ENCODE results near the gene G3BP2. TPM values are rescaled to one million over a fixed set of nuclear protein-coding genes. Genes with fewer than 3 reads are reported as not detected.

The G3BP2 gene
- total and polyA plus RNA-seq, 2 of the 13 experiments (the other 11 are each of a cell fraction or from before 2014, with no cell fraction given), result 51.7 to 179 TPM

GRCh38 chr4:75673027-75673958 lies at the start of gene G3BP2 (continued):
- TF ChIP-seq, protein P1, sequence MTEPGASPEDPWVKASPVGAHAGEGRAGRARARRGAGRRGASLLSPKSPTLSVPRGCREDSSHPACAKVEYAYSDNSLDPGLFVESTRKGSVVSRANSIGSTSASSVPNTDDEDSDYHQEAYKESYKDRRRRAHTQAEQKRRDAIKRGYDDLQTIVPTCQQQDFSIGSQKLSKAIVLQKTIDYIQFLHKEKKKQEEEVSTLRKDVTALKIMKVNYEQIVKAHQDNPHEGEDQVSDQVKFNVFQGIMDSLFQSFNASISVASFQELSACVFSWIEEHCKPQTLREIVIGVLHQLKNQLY (CRISPR knock-in tag; IDR thresholded peaks at IDR 0.05), result no peak
- TF ChIP-seq BCL3 (CRISPR knock-in tag; IDR thresholded peaks at IDR 0.05) (peak; percentile 73; the same call in 1 of the 2 replicates), GABPB1 (CRISPR knock-in tag; IDR thresholded peaks at IDR 0.05) (peak; percentile 90), CREBL2 (CRISPR knock-in tag; IDR thresholded peaks at IDR 0.05; ENCODE audit: borderline replicate concordance) (peak; percentile 45; the same call in 1 of the 2 replicates), MEIS1 (CRISPR knock-in tag; IDR thresholded peaks at IDR 0.05; ENCODE audit: borderline replicate concordance) (no peak), SMAD1 (CRISPR knock-in tag; IDR thresholded peaks at IDR 0.05; ENCODE audit: borderline replicate concordance, low read depth) (peak; percentile 27; the same call in 1 of the 2 replicates), EED (CRISPR knock-in tag; IDR thresholded peaks at IDR 0.05) (peak; percentile 89), ZNF350 (CRISPR knock-in tag; IDR thresholded peaks at IDR 0.05; ENCODE audit: borderline replicate concordance, low read depth) (peak; percentile 74), THAP7 (CRISPR knock-in tag; IDR thresholded peaks at IDR 0.05) (no peak), HES4 (CRISPR knock-in tag; IDR thresholded peaks at IDR 0.05; ENCODE audit: borderline replicate concordance) (0 out of 2 replicates have a peak, but pooled peaks have one; percentile 3), RBAK (CRISPR knock-in tag; IDR thresholded peaks at IDR 0.05) (0 out of 2 replicates have a peak, but pooled peaks have one; percentile 13), WIZ (CRISPR knock-in tag; IDR thresholded peaks at IDR 0.05) (peak; percentile 65; the same call in 1 of the 2 replicates), MZF1 (CRISPR knock-in tag; IDR thresholded peaks at IDR 0.05; ENCODE audit: borderline replicate concordance) (0 out of 2 replicates have a peak, but pooled peaks have one; percentile 40)
- TF ChIP-seq, protein P2, sequence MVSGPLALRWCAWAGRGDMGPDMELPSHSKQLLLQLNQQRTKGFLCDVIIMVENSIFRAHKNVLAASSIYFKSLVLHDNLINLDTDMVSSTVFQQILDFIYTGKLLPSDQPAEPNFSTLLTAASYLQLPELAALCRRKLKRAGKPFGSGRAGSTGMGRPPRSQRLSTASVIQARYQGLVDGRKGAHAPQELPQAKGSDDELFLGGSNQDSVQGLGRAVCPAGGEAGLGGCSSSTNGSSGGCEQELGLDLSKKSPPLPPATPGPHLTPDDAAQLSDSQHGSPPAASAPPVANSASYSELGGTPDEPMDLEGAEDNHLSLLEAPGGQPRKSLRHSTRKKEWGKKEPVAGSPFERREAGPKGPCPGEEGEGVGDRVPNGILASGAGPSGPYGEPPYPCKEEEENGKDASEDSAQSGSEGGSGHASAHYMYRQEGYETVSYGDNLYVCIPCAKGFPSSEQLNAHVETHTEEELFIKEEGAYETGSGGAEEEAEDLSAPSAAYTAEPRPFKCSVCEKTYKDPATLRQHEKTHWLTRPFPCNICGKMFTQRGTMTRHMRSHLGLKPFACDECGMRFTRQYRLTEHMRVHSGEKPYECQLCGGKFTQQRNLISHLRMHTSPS (CRISPR knock-in tag; IDR thresholded peaks at IDR 0.05; ENCODE audit: low read depth), result 0 out of 2 replicates have a peak, but pooled peaks have one; percentile 29
- TF ChIP-seq, protein P3, sequence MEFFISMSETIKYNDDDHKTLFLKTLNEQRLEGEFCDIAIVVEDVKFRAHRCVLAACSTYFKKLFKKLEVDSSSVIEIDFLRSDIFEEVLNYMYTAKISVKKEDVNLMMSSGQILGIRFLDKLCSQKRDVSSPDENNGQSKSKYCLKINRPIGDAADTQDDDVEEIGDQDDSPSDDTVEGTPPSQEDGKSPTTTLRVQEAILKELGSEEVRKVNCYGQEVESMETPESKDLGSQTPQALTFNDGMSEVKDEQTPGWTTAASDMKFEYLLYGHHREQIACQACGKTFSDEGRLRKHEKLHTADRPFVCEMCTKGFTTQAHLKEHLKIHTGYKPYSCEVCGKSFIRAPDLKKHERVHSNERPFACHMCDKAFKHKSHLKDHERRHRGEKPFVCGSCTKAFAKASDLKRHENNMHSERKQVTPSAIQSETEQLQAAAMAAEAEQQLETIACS (CRISPR knock-in tag; IDR thresholded peaks at IDR 0.05), result peak; percentile 81
- TF ChIP-seq, protein P4, sequence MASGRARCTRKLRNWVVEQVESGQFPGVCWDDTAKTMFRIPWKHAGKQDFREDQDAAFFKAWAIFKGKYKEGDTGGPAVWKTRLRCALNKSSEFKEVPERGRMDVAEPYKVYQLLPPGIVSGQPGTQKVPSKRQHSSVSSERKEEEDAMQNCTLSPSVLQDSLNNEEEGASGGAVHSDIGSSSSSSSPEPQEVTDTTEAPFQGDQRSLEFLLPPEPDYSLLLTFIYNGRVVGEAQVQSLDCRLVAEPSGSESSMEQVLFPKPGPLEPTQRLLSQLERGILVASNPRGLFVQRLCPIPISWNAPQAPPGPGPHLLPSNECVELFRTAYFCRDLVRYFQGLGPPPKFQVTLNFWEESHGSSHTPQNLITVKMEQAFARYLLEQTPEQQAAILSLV (CRISPR knock-in tag; IDR thresholded peaks at IDR 0.05; ENCODE audit: borderline replicate concordance), result peak; percentile 83; the same call in 1 of the 2 replicates
- TF ChIP-seq, protein P5, sequence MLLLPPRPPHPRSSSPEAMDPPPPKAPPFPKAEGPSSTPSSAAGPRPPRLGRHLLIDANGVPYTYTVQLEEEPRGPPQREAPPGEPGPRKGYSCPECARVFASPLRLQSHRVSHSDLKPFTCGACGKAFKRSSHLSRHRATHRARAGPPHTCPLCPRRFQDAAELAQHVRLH (CRISPR knock-in tag; IDR thresholded peaks at IDR 0.05; ENCODE audit: borderline replicate concordance, low read depth), result peak; percentile 57; the same call in 1 of the 2 replicates

Measured in HepG2 (cell line).